Progenitor cell of endocrine pancreas (in vitro differentiated cells): ENCODE data around the gene CLEC16A. TPM values are rescaled to one million over a fixed set of nuclear protein-coding genes. Genes with fewer than 3 reads are reported as not detected.
A peak's percentile ranks its signal among the peaks of the same experiment; 100 is the strongest.

Experiments used
- DNase-seq: peaks from one replicate; pipeline ENCODE4 v3.0.0; 2021; ENCODE audit warnings: low spot score; ENCODE audit not compliant: unreplicated experiment
- H3K27ac Mint-ChIP-seq: 2 replicates; pipeline ENCODE4 v1.8.0; 2021; ENCODE audit warnings: mild to moderate bottlenecking, moderate library complexity, mixed read lengths
- H3K27me3 Mint-ChIP-seq: 2 replicates; pipeline ENCODE4 v1.8.0; 2021; ENCODE audit warnings: mixed read lengths
- H3K36me3 Mint-ChIP-seq: 2 replicates; pipeline ENCODE4 v1.8.0; 2022; ENCODE audit warnings: mixed read lengths; ENCODE audit not compliant: insufficient read depth
- H3K4me1 Mint-ChIP-seq: 2 replicates; pipeline ENCODE4 v1.8.0; 2021; ENCODE audit warnings: low read depth, mixed read lengths
- H3K4me3 Mint-ChIP-seq: 2 replicates; pipeline ENCODE4 v1.8.0; 2021; ENCODE audit warnings: low read depth, mild to moderate bottlenecking, moderate library complexity, mixed read lengths
- H3K9me3 Mint-ChIP-seq: 2 replicates; pipeline ENCODE4 v1.8.0; 2021; ENCODE audit warnings: low read depth, mixed read lengths
- total RNA-seq: library from RNA; stranded (reverse); gene quantifications from 2 replicates; pipeline ENCODE4 v1.2.1, GENCODE V29; 2021
- TF ChIP-seq, protein P1 (sequence below): fragments of 200-600 bp; sonication (generic); IDR thresholded peaks from one replicate; pipeline ENCODE4 v1.5.0; 2021; ENCODE audit warnings: antibody characterized with exemption, mild to moderate bottlenecking; ENCODE audit not compliant: unreplicated experiment

The CLEC16A gene
- total RNA-seq, 1 donor from 2014 or later = 34.3 TPM

GRCh38 chr16:11138769-11139325 lies 194.5 kb downstream of the CLEC16A start:
- Mint-ChIP-seq H3K36me3 (peaks cover 6% of the 10 kb centered on the region), H3K9me3 (no peaks in the 10 kb centered on the region), H3K27me3 (no peaks in the 10 kb centered on the region), H3K27ac (no peak overlapping the region), H3K4me3 (no peak overlapping the region), H3K4me1 (peaks cover 6% of the 10 kb centered on the region)
- TF ChIP-seq, protein P1, sequence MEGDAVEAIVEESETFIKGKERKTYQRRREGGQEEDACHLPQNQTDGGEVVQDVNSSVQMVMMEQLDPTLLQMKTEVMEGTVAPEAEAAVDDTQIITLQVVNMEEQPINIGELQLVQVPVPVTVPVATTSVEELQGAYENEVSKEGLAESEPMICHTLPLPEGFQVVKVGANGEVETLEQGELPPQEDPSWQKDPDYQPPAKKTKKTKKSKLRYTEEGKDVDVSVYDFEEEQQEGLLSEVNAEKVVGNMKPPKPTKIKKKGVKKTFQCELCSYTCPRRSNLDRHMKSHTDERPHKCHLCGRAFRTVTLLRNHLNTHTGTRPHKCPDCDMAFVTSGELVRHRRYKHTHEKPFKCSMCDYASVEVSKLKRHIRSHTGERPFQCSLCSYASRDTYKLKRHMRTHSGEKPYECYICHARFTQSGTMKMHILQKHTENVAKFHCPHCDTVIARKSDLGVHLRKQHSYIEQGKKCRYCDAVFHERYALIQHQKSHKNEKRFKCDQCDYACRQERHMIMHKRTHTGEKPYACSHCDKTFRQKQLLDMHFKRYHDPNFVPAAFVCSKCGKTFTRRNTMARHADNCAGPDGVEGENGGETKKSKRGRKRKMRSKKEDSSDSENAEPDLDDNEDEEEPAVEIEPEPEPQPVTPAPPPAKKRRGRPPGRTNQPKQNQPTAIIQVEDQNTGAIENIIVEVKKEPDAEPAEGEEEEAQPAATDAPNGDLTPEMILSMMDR = no peak
- no peak for DNase-seq

- Mint-ChIP-seq H3K4me3 (no peak overlapping the region), H3K4me1 (peaks cover 6% of the 10 kb centered on the region), H3K27me3 (no peaks in the 10 kb centered on the region), H3K9me3 (no peaks in the 10 kb centered on the region), H3K27ac (no peak overlapping the region), H3K36me3 (peaks cover 6% of the 10 kb centered on the region)
- no peak for DNase-seq
- TF ChIP-seq, protein P1 = no peak
Measured at GRCh38 chr16:11139326-11140097, 195.1 kb downstream of the CLEC16A start.

DNA sequence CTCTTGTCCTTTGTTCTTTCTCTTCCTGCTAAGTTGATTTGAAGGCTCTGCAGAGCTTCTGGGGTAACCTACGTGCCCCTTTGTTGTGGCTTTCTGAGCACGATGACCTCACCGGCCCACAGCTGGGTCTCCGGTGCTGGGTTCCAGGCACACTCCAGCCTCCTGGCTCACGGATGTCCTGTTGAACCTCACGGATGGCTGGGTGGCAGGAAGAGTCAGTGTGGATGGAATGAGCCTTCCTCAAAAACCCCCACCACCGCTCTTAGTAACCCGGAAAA lies 195.7 kb downstream of the CLEC16A start:
- Mint-ChIP-seq H3K36me3 (peaks cover 6% of the 10 kb centered on the region), H3K27ac (peak overlapping the region; percentile 60), H3K27me3 (no peaks in the 10 kb centered on the region), H3K4me3 (no peak overlapping the region), H3K9me3 (no peaks in the 10 kb centered on the region), H3K4me1 (peaks cover 6% of the 10 kb centered on the region)
- DNase-seq = no peak
- TF ChIP-seq, protein P1 = no peak

DNA sequence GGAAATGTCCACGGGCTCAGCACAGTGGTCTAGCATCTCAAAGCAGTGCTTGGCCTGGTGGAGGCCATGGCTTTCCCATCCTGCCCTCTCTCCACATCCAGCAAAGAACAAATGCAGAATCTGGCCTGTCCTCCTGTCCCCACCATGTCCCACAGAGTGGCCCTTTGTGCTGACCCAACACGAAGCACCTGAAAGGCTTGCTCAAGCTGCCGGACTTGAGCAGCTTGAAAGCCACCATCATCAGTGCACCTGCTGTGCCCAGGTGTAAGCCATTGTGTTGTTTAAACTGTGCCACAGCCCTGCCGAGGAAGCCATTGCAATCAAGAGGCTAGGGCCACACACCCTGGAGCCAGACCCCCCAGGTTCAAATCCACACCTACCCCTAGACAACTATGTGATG lies 196.1 kb downstream of the CLEC16A start:
- Mint-ChIP-seq H3K36me3 (peaks cover 6% of the 10 kb centered on the region), H3K4me3 (no peak overlapping the region), H3K27me3 (no peaks in the 10 kb centered on the region), H3K4me1 (peaks cover 6% of the 10 kb centered on the region), H3K9me3 (no peaks in the 10 kb centered on the region), H3K27ac (no peak overlapping the region)
- no peak for DNase-seq
- TF ChIP-seq, protein P1 = no peak

- Mint-ChIP-seq H3K27me3 (no peaks in the 10 kb centered on the region), H3K9me3 (no peaks in the 10 kb centered on the region), H3K27ac (no peak overlapping the region), H3K4me1 (peaks cover 6% of the 10 kb centered on the region), H3K36me3 (peaks cover 5% of the 10 kb centered on the region), H3K4me3 (no peak overlapping the region)
- TF ChIP-seq, protein P1 = no peak
- DNase-seq = no peak
Measured at GRCh38 chr16:11140867-11141266, 196.5 kb downstream of the CLEC16A start.
